Epidermal melanocyte (primary cell): ENCODE data around the gene ABHD13.

Source experiments
- DNase-seq: peaks from one replicate; pipeline ENCODE4 v3.0.0; 2011; ENCODE audit warnings: low spot score; ENCODE audit not compliant: insufficient read length

Gene ABHD13

DNA sequence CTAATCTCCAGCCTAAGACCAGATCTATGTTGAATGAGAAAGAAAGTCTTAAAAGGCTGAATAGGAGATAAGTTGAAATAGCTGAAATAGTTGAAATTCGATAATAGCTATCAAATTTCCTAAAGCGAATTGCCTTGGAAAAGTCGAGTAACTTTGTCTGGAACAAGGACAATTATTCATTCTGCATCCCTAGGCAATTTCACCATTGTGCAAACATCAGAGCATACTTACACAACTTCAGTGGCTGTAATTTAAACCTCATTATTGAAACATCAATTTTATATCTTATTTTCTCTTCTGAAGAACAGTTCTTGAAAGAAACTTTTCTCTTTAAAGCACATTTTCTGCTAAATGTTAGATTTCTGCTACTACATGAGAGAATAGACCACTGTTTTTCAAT lies 64.9 kb downstream of the ABHD13 start:
- no peak for DNase-seq
